GM19238 (cell line): Measurements from ENCODE around the gene PRKCD.

Source experiments
- DNase-seq: peaks from one replicate; pipeline ENCODE4 v3.0.0; 2011; ENCODE audit warnings: low spot score; ENCODE audit not compliant: insufficient read length

The PRKCD gene

GRCh38 chr3:53154881-53155285, 6.1 kb upstream of the PRKCD start:
- DNase-seq, result no peak

DNA sequence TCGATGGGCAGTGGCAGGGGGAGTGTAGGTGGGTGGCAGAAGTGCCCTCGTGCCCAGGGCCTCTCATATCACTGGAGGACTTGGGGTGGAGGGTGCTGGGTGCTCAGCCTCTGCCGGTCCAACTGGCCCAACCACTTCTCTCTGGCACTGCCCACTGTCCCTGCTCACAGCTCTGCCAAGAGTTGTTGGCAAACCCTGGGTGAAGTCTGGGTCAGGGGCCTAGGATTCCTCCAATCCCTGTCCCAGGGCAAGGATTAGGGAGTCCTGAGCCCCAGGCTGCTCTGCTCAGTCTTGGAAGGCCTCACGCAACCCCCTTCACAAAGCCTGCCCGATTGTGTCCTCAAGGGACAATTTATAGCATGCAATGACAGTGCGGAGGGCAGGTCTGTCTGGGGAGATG, 5.2 kb upstream of the PRKCD start:
- no peak for DNase-seq

DNA sequence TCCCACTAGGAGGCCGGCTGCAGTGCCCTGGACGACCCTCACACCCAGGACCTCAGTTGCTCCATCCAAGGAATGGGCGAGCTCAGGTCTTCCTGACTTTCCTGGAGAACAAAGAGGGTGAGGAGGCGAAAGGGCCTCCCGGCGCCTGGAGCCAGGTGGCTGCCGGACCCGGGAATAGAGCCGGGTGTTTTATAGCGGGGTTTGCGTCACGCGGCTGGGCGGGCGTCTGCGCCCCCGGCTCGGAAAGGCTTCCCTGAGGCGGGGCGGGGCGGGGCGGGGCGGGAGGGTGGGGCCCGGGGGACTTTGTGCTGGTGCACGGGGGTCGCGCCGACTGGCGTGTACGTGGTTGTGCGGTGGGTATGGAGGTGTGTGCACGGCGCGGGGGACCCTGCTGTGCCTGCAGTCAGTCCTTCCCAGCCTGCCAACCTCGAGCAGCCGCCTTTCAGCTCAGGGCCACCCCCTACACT, 4.6 kb upstream of the PRKCD start:
- no peak for DNase-seq

- DNase-seq, result no peak
These were observed 2.9 kb upstream of the PRKCD start for GRCh38 chr3:53157974-53158580.

DNA sequence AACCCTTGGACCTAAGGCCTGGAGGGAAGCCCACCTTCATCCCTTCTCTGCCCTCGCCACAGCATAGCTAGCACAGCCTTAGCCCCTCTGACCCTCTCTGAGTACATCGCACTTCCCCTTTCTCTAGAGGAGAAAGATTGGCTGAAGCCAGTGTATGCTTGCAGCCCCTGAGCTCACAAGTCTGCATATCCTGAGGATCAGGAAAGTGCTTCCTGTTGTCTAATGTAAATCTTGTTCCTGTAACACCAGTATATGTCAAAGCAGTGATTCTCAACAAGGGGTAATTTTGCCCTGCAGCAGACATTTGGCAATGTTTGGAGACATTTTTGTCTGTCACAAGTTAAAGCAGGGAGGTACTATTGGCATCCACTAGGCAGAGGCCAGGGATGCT, 2.2 kb upstream of the PRKCD start:
- no peak for DNase-seq

GRCh38 chr3:53159156-53160060, 1.6 kb upstream of the PRKCD start:
- DNase-seq, result no peak

GRCh38 chr3:53160061-53160659, 849 bp upstream of the PRKCD start:
- DNase-seq, result no peak

- DNase-seq, result peak; percentile 51
These were observed 426 bp downstream of the PRKCD start for GRCh38 chr3:53161450-53161819.

- peak; percentile 82 for DNase-seq
These were observed 1.0 kb downstream of the PRKCD start for GRCh38 chr3:53161820-53162671.

- DNase-seq, result peak; percentile 73
These were observed 1.8 kb downstream of the PRKCD start for GRCh38 chr3:53162672-53163443.

DNA sequence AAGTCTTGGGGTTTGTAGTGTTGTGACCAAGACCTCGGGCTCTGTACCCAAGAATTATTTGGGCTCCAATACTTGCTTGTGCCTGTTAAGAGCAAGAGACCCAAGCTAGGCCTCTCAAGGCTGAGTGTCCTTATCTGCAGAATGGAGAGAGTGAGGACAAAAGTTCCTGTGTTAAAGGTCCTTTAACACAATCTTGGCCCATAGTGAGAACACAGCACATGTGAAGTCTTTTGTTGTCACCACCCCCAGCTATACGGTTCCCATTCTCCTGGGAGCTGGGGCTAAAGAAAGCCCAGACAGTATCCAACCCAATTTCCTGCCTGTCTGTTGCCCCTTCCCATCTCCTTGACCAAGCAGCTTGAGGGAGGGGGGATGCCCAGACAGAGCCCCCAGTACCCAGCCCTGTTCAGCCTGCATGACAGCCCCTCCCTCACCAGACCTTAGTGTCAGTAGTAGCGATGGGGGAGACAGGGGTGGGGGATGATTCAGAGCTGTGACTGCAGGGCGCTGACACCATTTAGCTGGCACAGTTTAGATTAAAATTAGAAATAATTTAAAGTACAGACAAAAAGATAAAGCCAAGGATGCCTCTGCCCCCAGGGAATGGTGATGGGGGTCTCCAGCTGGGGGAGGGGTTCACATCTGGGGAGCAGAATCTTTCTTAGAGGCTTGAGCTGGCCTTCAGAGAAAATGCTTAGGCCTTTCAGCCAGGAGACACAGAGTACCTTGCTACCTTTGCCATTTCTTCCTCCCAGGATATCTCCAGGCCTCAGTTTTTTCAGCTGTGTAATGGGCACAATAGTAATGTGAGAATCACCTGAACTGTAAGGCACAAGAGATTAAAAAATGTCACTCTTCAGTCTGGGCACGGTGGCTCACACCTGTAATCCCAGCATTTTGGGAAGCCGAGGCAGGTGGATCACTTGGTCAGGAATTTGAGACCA, 2.7 kb downstream of the PRKCD start:
- no peak for DNase-seq

DNA sequence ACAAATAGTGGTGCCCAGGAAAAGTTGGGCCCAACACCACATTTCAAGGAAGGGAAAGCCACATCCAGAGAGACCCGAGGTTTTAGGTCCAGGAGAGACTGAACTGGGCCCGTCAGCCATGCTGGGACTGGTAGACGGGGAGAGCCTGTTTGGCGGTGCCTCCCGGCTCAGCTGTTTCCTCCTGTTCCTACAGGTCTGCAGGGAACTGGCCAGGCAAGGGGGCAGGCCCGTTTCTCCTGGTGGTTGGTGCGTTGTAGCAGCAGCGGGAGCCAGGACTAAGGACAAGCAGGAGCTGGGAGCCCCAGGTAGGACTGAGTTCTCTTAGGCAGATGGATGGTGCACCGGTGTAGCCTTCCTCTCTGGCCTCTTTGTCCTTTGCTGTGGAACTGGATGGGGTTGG, 3.9 kb downstream of the PRKCD start:
- DNase-seq, result no peak

- no peak for DNase-seq
These were observed 5.2 kb downstream of the PRKCD start for GRCh38 chr3:53166206-53166605.

- DNase-seq, result no peak
These were observed 5.8 kb downstream of the PRKCD start for GRCh38 chr3:53166781-53167291.

DNA sequence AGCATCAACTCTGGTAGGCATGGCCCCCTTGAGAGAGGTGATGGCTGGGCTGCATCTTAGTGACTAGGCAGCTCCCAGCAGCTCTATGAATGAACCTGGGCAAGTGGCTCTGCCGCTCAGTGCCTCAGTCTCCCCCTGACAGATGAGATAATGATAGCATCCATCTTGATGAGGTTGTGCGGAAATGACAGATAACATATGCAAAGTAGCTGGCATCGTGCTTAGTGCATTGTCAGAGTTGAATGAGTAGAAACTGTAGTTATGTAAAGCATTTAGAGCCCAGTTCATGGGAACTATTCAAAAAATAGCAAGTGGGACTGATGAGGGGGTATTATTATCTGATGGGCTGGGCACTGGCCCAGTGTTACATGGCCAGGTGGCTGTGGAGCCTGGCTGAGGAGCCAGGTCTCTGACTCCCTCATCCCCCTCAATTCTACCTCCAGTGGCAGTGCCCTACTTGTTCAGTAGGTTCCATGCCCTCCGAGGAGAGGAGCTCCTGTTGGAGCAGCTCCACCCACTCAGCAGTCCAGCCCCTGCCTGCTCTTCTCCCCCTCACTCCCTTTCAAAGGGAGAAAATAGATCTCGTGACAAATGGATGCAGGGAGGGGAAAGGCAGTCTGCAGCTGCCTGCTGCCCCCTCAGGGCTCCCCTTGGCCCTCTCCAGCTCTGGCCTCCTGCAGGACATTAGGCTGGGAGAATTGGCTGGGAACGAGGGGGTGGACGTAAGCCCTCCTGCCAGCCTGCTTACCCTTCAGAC, 6.6 kb downstream of the PRKCD start:
- no peak for DNase-seq

DNA sequence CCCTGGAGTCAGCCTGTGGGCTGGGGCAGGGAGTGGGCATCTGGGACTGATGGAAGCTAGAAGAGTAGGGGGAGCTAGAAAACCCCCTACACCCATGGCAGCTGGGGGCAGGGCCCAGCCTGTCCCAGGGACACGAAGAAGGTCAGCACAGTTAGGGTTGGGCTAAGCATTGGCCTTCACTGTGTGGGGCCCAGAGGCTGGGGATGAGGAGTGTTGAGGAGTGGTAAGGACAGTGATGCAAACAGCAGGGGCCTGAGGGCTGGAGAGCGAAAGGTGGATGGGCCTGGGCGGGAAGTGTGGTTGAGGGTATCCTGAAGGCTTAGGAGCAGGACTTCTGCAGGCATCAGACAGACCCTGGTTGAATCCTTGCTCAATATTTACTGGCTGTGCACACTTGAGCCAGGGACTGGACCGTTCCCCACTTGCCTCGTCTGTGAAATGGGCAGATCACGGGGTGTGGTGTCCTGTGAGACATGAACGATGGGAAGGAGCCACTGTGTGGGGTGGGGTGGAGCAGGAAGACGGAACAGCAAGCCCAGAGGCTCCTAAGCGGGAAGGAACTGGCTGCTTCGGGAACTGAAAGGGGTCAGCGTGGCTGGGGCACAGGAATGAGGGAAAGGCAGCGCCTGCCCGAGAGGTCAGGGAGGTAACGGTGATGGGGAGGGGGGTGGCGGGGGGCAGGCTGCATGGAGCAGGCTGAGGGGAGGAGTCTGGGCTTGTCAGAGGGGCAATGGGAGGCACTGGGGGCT, 7.3 kb downstream of the PRKCD start:
- DNase-seq, result no peak

GRCh38 chr3:53169045-53169831, 8.2 kb downstream of the PRKCD start:
- no peak for DNase-seq
